ENCODE measurements around the gene SNN.

SNN gene

GRCh38 chr16:11624205-11624604 lies 44.0 kb upstream of the SNN start:
- TF ChIP-seq CTCF (IDR thresholded peaks at IDR 0.05; ENCODE audit: control extremely low read depth, extremely low read depth, low read depth, missing control alignments): no peak
- POLR2A ChIA-PET: no interaction called here
- CTCF ChIA-PET: interaction anchor here (5.3 kb wide), 1 partner anchor 17 kb away, joined by 22 read pairs; no protein-coding TSS in a partner anchor
- DNase-seq (ENCODE audit: extremely low spot score): no peak

- POLR2A ChIA-PET: no interaction called here
- CTCF ChIA-PET: interaction anchor here (2.3 to 5.3 kb wide), 2 partner anchors 16 to 93 kb away, joined by 8 to 22 read pairs; no protein-coding TSS in a partner anchor
- no peak for TF ChIP-seq CTCF (IDR thresholded peaks at IDR 0.05; ENCODE audit: control extremely low read depth, extremely low read depth, low read depth, missing control alignments)
- DNase-seq (ENCODE audit: extremely low spot score): no peak
These were observed 43.3 kb upstream of the SNN start for GRCh38 chr16:11624636-11625607.

DNA sequence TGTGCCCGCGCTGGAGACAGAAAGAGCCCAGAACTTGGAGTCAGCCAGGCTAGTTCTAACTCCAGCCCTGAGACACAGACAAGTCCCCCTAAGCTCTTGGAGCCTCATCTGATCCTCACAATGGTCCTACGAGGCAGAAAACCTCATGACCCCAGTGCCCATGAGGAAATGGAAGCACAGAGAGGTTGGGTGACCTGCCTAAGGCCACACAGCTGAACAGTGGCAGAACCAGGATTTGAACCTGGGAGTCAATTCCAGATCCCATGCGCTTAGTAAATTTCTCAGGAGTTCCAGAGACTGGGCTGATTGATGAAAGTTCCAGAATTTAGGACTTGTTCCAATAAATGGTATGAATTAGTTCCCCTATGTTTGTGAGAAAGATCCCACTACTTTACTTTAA lies 42.5 kb upstream of the SNN start:
- DNase-seq (ENCODE audit: extremely low spot score): no peak
- CTCF ChIA-PET: interaction anchor here (2.3 to 5.3 kb wide), 2 partner anchors 15 to 94 kb away, joined by 8 to 22 read pairs; no protein-coding TSS in a partner anchor

DNA sequence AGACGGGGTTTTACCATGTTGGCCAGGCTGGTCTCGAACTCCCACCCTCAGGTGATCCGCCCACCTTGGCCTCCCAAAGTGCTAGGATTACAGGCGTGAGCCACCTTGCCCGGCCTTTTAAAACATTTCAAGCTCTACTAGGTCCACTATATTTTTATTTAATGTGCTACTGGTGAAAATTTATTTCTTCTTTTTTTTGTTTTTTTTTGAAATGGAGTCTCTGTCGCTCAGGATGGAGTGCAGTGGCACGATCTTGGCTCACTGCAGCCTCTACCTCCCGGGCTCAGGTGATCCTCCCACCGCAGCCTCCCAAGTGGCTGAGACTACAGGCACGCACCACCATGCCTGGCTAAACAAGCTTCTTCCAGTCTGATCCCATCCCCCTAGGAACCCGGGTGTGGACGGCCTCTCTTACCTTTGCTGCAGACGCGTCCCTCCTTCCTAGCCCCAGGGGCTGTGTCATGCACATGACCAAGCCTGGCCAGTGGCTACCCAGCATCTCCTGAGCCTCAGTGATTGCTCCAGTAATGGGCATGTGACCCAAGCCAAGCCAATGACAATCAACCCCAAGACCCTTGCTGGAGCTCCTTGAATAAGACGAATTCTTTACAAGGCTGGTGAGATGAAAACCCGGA lies 41.5 kb upstream of the SNN start:
- CTCF ChIA-PET: interaction anchor here (0.7 to 5.3 kb wide), 5 partner anchors 14 to 230 kb away, joined by 3 to 22 read pairs (median 4); no protein-coding TSS in a partner anchor
- no peak for TF ChIP-seq CTCF (IDR thresholded peaks at IDR 0.05; ENCODE audit: control extremely low read depth, extremely low read depth, low read depth, missing control alignments)
- DNase-seq (ENCODE audit: extremely low spot score): no peak
- POLR2A ChIA-PET: interaction anchor here (0.6 kb wide), 1 partner anchor 59 kb away, joined by 3 read pairs; no protein-coding TSS in a partner anchor

More for the DNA sequence above, 42.5 kb upstream of the SNN start:
- POLR2A ChIA-PET: no interaction called here
- no peak for TF ChIP-seq CTCF (IDR thresholded peaks at IDR 0.05; ENCODE audit: control extremely low read depth, extremely low read depth, low read depth, missing control alignments)

DNA sequence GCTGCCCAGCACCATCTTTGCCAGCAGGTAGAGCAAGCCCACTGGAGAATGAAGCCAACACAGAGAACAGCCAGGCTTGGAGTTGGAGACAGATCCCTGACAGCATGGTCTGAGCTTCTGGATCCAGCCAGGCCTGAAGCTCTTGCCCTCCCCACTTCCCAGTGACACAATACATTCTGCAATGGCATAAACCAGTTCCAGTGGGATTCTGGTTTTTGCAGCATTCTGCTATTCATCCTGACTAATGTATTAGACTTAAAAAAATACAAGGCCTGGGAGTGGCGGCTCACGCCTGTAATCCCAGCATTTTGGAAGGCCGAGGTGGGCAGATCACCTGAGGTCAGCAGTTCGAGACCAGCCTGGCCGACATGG lies 41.0 kb upstream of the SNN start:
- no peak for DNase-seq (ENCODE audit: extremely low spot score)
- POLR2A ChIA-PET: no interaction called here
- no peak for TF ChIP-seq CTCF (IDR thresholded peaks at IDR 0.05; ENCODE audit: control extremely low read depth, extremely low read depth, low read depth, missing control alignments)
- CTCF ChIA-PET: interaction anchor here (0.7 to 5.3 kb wide), 5 partner anchors 14 to 231 kb away, joined by 3 to 22 read pairs (median 4); no protein-coding TSS in a partner anchor

DNA sequence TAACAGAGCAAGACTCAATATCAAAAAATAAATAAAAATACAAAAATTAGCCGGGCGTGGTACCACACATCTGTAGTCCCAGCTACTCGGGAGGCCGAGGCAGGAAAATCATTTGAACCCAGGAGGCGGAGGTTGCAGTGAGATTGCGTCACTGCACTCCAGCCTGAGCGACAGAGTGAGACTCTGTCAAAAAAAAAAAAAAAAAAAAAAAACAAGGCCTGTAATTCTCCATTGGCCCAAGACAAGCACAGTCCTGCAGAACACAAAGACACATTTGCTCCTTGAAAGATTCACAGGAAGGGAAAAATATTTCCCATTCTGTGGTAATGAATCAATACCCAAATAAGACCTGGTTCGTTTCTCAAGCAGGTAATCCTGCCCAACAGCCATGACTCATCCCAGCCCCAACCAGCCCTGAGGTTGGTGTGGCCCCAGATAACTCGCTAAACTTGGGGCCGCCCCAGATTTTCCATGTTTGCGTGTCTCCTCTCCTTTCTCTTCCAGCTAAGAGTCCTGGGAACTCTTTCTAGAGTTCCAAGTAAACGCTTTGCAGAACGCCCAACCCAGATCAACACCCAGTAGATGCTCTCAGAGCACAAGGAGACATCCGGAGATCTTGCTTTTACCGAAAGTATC lies 40.3 kb upstream of the SNN start:
- no peak for DNase-seq (ENCODE audit: extremely low spot score)
- TF ChIP-seq CTCF (IDR thresholded peaks at IDR 0.05; ENCODE audit: control extremely low read depth, extremely low read depth, low read depth, missing control alignments): no peak
- ChIA-PET CTCF (interaction anchor here (1.1 to 5.3 kb wide), 5 partner anchors 13 to 231 kb away, joined by 3 to 22 read pairs (median 3); no protein-coding TSS in a partner anchor), POLR2A (no interaction called here)
